GM18498 (cell line): Measurements from ENCODE around the gene LRPPRC.
"Not testable (repeated sequence)": the region's sequence is repeated elsewhere in the genome, so short reads cannot be mapped to it uniquely, and the experiment has no call there.

Experiments
- ATAC-seq: cut with Tn5 transposase; IDR thresholded peaks from one replicate; pipeline ENCODE4 v1.9.1; 2021; ENCODE audit warnings: mild to moderate bottlenecking, moderate library complexity; ENCODE audit not compliant: unreplicated experiment

Gene LRPPRC

GRCh38 chr2:43995733-43996533, at the start of gene LRPPRC:
LRPPRC (minus strand) TSS chr2:43995989; CDS start chr2:43995947, 42 bp downstream.
- ATAC-seq = peak; percentile 93

DNA sequence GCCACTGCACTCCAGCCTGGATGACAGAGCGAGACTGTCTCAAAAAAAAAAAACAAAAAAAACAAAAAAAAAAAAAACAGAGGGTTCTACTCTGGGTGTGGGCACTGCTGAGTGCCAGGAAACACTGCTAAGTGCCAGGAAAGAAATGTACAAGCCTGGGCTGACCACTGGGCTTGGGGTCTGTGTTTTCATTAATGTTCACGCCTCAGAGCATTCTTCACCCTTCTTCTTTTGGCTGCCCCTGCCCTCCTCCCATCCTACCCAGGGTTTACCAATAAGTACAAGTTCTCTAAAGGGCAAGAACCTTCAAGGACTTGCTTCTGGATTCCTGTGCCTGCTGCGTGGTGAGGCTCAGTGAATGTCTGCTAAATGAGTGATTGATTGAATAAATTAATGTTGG, 49.3 kb upstream of the LRPPRC start:
- ATAC-seq = no peak

DNA sequence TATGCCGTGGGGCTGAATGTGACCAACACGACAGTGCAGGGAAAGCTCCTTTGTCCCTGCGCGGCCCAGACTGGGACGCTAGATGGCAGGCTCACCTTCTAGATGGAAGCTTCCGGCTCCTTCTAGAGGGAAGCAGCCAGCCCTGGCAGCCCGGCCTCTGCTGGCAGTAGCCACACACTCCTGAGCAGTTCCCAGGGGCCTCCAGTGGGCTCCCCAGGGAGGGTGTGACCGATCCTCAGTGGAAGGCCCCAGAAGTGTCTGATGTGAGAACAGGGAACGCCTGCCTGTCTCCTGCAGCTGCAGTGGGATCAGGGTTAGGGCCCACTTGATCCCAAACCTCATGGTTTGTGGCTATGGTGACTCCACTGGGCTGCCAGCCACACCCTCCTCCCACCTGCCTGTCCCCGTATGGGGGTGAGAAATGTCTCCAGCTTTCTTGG, 48.5 kb upstream of the LRPPRC start:
- peak; percentile 99 for ATAC-seq

DNA sequence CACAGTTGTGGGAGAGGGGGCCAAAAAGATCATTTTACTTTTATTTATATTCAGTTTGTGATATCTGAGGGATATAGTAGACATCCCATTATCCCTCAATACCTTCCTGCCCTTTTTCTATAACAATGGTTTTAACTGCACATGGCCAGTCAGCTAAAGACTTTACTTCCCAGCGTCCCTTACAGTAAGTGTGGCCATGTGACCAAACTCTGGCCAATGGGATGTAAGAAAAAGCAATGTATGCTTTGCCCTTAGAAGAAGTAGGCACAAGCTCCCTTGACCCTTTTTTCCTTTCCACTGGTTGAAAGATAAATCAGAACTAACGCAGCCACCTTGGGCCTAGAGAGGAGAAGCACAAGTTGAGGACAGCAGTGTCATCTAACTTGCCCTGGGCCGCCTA, 44.6 kb upstream of the LRPPRC start:
- no peak for ATAC-seq

DNA sequence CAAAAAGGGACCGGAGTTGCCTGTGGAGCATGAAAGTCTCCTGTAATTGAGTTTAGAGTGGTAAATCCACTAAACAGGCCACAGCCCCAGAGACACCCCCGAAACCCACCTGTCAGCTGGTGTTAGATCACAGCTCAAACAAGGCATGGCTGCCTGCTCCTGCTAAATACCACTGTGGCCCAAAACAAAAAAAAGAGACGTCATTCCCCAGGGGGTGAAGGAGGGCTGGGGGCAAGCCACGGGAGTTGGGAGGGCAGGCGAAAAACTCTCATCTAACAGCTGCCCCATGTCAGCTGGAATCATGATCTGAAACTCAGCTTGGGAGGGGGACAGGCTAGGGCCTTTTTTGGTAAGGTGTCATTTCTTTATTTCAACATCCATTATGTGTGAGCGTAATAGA, 42.5 kb upstream of the LRPPRC start:
- no peak for ATAC-seq

GRCh38 chr2:44037221-44037620, 41.4 kb upstream of the LRPPRC start:
- ATAC-seq = no peak

- ATAC-seq = no peak
Measured at GRCh38 chr2:44033947-44034346, 38.2 kb upstream of the LRPPRC start.

- not testable (repeated sequence) for ATAC-seq
Measured at GRCh38 chr2:44027076-44027475, 31.3 kb upstream of the LRPPRC start.

DNA sequence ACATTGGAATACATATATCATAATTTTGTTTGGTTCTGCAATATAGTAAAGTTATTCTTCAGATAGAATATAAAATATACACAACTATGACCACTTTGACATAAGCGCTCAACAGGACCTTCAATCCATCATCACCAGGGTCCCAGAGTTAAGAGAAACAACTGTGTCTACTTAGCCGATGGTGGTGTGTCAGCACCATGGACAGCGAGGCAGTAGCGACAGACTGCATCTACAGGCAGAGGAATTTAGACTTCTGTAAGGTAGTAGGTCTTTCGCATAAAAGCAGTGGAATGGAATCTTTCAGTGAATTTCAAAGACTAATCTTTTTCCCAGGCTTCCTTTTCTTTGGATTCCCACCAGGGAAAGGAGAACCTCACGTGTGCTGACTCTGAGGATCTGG, 20.5 kb upstream of the LRPPRC start:
- no peak for ATAC-seq

GRCh38 chr2:44015239-44015638, 19.4 kb upstream of the LRPPRC start:
- ATAC-seq = no peak

GRCh38 chr2:44013205-44013604, 17.4 kb upstream of the LRPPRC start:
- not testable (repeated sequence) for ATAC-seq

DNA sequence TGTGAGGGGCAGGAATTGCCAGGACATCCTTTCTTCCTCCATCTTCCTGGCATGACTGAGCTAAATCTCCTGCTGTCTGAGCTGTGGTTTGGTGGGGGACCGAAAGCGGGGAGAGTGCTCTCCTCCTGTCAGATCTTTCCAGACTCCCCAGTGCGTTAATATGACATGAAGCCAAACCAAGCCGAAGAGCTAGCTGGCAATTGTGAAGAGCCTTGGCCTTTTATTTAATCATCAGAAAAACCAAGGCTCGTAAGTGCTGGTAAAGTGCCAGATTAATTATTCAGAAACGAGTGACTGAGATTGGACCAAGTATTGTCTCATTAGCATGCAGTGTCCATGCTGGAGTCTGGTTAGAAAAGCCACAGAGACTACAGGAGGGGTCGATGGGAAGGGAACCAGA, 14.5 kb upstream of the LRPPRC start:
- no peak for ATAC-seq

- no peak for ATAC-seq
Measured at GRCh38 chr2:44009136-44009735, 13.4 kb upstream of the LRPPRC start.

GRCh38 chr2:44005846-44006245, 10.1 kb upstream of the LRPPRC start:
- no peak for ATAC-seq

GRCh38 chr2:44004735-44005602, 9.2 kb upstream of the LRPPRC start:
- no peak for ATAC-seq

GRCh38 chr2:44001716-44002115, 5.9 kb upstream of the LRPPRC start:
- ATAC-seq = no peak

DNA sequence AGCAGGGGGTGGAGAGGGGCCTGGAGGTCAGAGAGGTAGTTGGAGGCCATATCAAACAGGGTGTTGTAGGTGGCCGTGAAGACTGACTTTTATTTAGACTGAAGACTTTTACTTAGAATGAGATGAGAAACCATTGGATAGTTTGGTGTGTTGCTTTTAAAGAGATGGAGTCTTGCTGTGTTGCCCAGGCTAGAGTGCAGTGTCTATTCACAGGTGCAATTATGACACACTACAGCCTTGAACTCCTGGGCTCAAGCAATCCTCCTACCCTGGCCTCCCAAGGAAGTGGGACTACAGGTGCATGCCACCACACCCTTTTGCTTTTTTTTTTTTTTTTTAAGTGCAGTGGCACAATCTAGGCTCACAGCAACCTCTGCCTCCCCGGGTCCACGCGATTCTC, 2.5 kb upstream of the LRPPRC start:
- no peak for ATAC-seq

DNA sequence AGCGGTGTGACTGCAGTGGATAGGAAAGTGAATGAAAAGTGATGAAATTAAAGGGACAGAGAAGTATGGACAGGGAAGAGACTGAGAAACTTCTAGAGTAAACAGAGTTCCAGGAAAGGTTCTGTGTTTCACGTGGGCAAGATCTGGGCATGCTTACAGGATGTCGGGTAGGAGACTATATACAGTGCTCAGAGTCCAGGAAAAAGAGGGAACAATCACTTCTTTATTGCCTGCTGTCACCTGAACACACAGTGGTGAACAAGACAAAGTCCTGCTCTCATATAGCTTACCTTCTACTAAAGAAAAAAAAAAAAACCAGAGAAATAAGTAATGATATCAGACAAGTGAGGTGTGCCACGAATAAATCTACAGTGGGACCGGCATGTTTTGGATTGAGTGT, 2.4 kb downstream of the LRPPRC start:
- no peak for ATAC-seq

DNA sequence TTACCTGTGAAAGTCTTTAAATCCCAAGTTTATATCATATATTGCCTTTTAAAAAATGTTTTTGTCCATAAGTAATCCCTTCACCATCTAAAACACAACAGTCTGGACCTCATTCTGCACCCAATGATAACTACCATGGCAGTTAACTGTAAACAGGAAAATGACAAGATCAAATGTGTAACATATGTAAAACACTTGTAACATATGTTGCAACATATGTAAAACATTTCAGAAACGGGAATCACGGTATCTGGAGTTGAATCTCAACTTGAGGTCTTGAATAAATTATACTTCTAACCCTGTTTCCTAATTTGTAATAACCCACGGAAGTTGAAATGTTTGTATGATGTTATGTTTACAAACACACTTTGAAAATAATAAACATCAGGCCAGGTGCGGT, 6.2 kb downstream of the LRPPRC start:
- ATAC-seq = no peak

DNA sequence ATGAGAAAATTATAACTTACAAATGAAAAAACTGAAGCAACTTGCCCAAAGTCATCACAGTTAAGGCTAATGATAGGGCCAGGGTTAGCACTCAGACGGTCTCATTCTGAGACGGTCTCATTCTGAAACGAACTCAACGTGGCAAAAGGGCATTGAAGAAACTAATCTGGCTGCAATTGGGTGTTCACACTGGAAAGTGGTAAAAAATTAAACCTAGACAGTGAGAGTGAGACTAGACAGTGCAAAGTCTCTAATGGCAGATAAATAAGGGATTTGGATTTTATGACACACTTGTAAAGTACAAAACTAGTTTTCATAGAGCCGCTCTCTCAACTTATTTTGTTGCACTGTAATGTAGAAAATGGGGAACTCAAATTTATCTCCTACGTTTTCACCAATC, 9.2 kb downstream of the LRPPRC start:
- no peak for ATAC-seq

DNA sequence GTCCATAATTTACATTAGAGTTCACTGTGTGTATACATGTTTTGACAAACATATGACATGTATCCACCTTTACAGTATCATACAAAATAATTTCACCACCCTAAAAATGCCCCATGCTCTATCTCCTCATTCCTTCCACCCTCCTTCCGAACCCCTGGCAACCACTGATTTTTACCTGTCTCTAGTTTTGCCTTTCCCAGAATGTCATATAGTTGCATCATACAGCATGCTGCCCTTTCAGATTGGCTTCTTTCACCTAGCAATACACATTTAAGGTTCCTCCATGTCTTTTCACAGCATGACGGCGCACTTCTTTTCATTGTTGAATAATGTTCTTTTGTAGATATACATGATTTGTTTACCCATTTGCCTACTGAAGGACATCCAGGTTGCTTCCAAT, 10.4 kb downstream of the LRPPRC start:
- no peak for ATAC-seq

- ATAC-seq = no peak
Measured at GRCh38 chr2:43984533-43984932, 11.3 kb downstream of the LRPPRC start.
